ENCODE measurements around the gene AKNAD1.

DNA sequence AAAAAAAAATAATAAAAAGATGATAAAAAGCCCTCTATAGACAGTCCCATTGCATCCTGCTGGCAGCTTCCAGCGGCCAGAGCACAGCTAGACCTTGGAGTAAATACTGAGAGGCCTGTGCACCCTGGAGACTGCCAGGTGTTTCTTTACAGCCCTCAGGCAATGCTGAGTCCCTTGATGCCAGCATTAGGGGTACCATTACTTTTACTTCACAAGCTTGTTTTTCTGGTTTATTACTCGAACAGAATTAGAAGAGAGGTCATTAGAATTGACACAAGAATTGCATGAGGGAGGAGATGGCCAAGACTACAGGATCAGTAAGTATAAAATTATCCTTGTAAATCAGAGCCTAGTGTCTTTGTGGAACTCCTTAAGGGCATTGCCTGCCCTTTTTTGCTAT lies 43.6 kb downstream of the AKNAD1 start:
- TF ChIP-seq, protein P1, sequence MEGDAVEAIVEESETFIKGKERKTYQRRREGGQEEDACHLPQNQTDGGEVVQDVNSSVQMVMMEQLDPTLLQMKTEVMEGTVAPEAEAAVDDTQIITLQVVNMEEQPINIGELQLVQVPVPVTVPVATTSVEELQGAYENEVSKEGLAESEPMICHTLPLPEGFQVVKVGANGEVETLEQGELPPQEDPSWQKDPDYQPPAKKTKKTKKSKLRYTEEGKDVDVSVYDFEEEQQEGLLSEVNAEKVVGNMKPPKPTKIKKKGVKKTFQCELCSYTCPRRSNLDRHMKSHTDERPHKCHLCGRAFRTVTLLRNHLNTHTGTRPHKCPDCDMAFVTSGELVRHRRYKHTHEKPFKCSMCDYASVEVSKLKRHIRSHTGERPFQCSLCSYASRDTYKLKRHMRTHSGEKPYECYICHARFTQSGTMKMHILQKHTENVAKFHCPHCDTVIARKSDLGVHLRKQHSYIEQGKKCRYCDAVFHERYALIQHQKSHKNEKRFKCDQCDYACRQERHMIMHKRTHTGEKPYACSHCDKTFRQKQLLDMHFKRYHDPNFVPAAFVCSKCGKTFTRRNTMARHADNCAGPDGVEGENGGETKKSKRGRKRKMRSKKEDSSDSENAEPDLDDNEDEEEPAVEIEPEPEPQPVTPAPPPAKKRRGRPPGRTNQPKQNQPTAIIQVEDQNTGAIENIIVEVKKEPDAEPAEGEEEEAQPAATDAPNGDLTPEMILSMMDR (conservative IDR thresholded peaks at IDR 0.05; ENCODE audit: low read length): no peak
- no peak for TF ChIP-seq EZH2phosphoT487 (IDR thresholded peaks at IDR 0.05; ENCODE audit: borderline replicate concordance, low read depth, low read length)
